OCI-LY3 (cell line): Measurements from ENCODE around the gene SH3RF3.

Source experiments
- H2AFZ ChIP-seq: fragments of 200-600, 300-600 bp; shearing (Covaris generic); 2 replicates; pipeline ENCODE4 v1.6.0; 2014; ENCODE audit warnings: antibody characterized with exemption, low read depth, low read length
- H3K27ac ChIP-seq: fragments of 200-600, 300-600 bp; sonication (generic); 2 replicates; pipeline ENCODE4 v1.5.1; 2014; ENCODE audit warnings: mild to moderate bottlenecking, low read length, moderate library complexity, mixed read lengths
- H3K27me3 ChIP-seq: fragments of 200-600, 300-600 bp; sonication (generic); 2 replicates; pipeline ENCODE4 v1.6.1; 2014; ENCODE audit warnings: low read depth, low read length, mixed read lengths
- H3K36me3 ChIP-seq: fragments of 200-600, 300-600 bp; sonication (generic); replicated peaks from 2 replicates; pipeline ENCODE3; 2014; ENCODE audit warnings: low read depth, low read length, mixed read lengths
- H3K4me1 ChIP-seq: fragments of 300-600, 200-600 bp; sonication (generic); 2 replicates; pipeline ENCODE4 v1.6.1; 2014; ENCODE audit warnings: low read length, mixed read lengths
- H3K4me2 ChIP-seq: fragments of 200-600, 300-600 bp; sonication (generic); 2 replicates; pipeline ENCODE4 v1.6.1; 2014; ENCODE audit warnings: low read length, mixed read lengths
- H3K4me3 ChIP-seq: fragments of 300-600, 200-600 bp; sonication (generic); 2 replicates; pipeline ENCODE4 v1.5.1; 2014; ENCODE audit warnings: antibody characterized with exemption, mild to moderate bottlenecking, low read length, moderate library complexity
- H3K79me2 ChIP-seq: fragments of 300-600, 200-600 bp; shearing (Covaris generic); 2 replicates; pipeline ENCODE4 v1.6.1; 2014; ENCODE audit warnings: mild to moderate bottlenecking, low read length, mixed read lengths
- H3K9ac ChIP-seq: fragments of 300-600, 200-600 bp; shearing (Covaris generic); 2 replicates; pipeline ENCODE4 v1.6.0; 2014; ENCODE audit warnings: mild to moderate bottlenecking, low read length, moderate library complexity
- H3K9me3 ChIP-seq: fragments of 200-600, 300-600 bp; shearing (Covaris generic); 2 replicates; pipeline ENCODE4 v1.6.1; 2014; ENCODE audit warnings: low read length, mixed read lengths; ENCODE audit not compliant: insufficient read depth
- H4K20me1 ChIP-seq: fragments of 200-600, 300-600 bp; sonication (generic); 2 replicates; pipeline ENCODE4 v1.6.1; 2016; ENCODE audit warnings: low read length, mixed read lengths; ENCODE audit not compliant: insufficient read depth
- EZH2phosphoT487 ChIP-seq: fragments of 200-600 bp; shearing (Covaris generic); IDR thresholded peaks from 2 replicates; pipeline ENCODE4 v1.6.1; 2018; ENCODE audit warnings: antibody characterized with exemption, mixed run types, low read depth
- TF ChIP-seq, protein P1 (sequence below): fragments of 200-600, 300-600 bp; sonication (generic); IDR thresholded peaks from 2 replicates; pipeline ENCODE4 v1.5.1; 2014; ENCODE audit warnings: antibody characterized with exemption, low read length, low read depth

SH3RF3 gene

DNA sequence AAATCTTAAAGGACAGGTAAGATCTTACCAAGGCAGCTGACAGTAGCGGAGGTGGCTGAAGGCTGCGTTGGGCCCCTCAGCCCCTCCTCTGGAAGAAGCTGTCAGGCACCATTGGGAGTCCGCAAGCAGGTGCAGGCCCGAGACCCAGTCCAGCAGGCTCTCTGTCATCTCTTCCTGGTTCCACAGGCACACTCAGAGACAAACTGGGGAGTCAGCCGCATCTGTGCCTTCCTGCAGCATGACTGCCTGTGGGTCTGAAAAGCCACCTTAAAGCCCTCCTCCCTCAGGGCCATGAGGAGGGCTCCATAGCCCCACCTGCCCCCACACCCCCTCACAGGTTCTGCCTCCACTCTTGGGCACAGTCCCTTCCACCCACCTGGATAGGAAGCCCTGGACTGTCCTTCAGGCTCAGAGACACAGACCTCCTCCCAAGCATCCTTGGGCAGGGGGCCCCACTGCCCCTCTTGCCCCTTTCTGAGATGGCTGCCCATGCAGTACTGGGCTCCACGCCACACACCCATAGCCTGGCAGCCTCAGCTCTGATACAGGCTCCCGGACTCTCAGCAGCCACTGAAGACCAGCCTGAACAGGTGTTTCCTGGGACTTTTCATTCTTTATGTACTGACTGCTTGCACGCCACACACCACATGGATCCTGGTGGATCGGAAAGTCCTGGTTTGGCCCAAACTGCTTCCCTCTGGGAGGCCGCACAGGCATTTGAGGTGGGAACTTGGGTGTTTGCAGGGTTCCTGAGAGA is 245.0 kb downstream of the SH3RF3 start:
- Histone ChIP-seq H3K4me1 (no peaks in the 10 kb centered on the region), H3K27me3 (0 out of 2 replicates have a peak, but pooled peaks cover 3% of the 10 kb centered on the region), H2AFZ (no peak overlapping the region), H3K27ac (no peak overlapping the region), H3K4me3 (no peak overlapping the region), H3K4me2 (no peak overlapping the region), H3K9ac (no peak overlapping the region), H3K36me3 (no peaks in the 10 kb centered on the region), H3K9me3 (no peaks in the 10 kb centered on the region), H3K79me2 (no peaks in the 10 kb centered on the region), H4K20me1 (no peaks in the 10 kb centered on the region)
- no peak for TF ChIP-seq EZH2phosphoT487
- TF ChIP-seq, protein P1, sequence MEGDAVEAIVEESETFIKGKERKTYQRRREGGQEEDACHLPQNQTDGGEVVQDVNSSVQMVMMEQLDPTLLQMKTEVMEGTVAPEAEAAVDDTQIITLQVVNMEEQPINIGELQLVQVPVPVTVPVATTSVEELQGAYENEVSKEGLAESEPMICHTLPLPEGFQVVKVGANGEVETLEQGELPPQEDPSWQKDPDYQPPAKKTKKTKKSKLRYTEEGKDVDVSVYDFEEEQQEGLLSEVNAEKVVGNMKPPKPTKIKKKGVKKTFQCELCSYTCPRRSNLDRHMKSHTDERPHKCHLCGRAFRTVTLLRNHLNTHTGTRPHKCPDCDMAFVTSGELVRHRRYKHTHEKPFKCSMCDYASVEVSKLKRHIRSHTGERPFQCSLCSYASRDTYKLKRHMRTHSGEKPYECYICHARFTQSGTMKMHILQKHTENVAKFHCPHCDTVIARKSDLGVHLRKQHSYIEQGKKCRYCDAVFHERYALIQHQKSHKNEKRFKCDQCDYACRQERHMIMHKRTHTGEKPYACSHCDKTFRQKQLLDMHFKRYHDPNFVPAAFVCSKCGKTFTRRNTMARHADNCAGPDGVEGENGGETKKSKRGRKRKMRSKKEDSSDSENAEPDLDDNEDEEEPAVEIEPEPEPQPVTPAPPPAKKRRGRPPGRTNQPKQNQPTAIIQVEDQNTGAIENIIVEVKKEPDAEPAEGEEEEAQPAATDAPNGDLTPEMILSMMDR = no peak

DNA sequence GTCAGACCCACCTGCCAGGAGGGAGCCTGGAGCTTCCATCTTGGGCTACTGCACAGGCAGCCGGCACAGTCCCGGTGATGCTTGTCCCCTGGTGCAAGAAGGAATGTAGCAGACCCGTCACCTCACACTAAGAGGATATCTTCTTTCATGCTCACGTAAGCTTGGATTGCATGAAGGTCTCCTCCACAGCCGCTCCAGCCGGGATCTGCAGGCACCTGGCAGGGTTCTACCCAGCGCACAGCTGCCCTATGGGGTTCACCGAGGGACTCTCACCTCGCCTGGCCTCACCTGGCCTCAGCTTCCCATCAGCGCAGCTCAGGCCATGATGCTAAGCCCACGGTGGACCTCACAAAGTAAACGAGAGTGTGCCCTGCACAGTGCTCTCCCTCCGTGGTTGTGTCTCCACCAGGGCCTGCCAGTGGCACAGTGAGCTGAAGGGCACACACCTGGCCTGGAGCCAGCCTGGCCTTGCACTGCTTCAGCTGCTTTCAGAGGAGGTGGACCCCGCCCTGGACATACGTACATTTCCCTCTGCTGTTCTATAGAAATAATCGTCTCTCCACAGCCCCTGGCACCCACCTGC is 245.6 kb downstream of the SH3RF3 start:
- no peak overlapping the region for H3K4me2 ChIP-seq
- no peak overlapping the region for H3K9ac ChIP-seq
- no peak overlapping the region for H3K27ac ChIP-seq
- no peak overlapping the region for H3K4me3 ChIP-seq
- H4K20me1 ChIP-seq = no peaks in the 10 kb centered on the region
- H3K36me3 ChIP-seq = no peaks in the 10 kb centered on the region
- no peak for TF ChIP-seq EZH2phosphoT487
- TF ChIP-seq, protein P1 = no peak
- peaks cover 5% of the 10 kb centered on the region; the same call in 1 of the 2 replicates for H3K27me3 ChIP-seq
- no peaks in the 10 kb centered on the region for H3K79me2 ChIP-seq
- H3K4me1 ChIP-seq = no peaks in the 10 kb centered on the region
- H3K9me3 ChIP-seq = no peaks in the 10 kb centered on the region
- H2AFZ ChIP-seq = no peak overlapping the region

DNA sequence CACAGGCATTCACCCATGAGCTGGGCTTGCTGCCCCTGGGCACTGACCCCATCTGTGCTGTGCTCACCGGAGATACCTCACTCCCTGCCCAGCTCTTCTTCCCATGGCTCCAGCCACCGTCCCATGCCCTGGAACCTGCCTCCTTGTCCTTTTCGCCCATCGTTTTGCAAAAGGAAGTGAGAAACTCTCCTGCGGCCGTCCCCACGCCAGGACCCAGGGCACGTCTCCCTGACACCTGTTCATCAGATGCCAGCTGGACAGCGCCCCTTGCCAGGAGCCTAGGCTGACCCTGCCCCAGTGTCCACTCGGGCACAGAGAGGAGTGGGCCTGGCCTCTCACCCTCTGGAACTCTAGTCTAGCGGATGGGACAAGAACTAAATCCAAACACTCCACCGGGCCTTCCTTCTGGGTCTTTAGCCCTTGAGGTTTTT is 246.1 kb downstream of the SH3RF3 start:
- TF ChIP-seq, protein P1 = no peak
- no peak for TF ChIP-seq EZH2phosphoT487
- H3K27me3 ChIP-seq = peaks cover 7% of the 10 kb centered on the region; the same call in 1 of the 2 replicates
- no peaks in the 10 kb centered on the region for H3K4me1 ChIP-seq
- H4K20me1 ChIP-seq = no peaks in the 10 kb centered on the region
- H3K4me2 ChIP-seq = no peak overlapping the region
- no peaks in the 10 kb centered on the region for H3K9me3 ChIP-seq
- H2AFZ ChIP-seq = no peak overlapping the region
- H3K36me3 ChIP-seq = no peaks in the 10 kb centered on the region
- H3K79me2 ChIP-seq = no peaks in the 10 kb centered on the region
- H3K9ac ChIP-seq = no peak overlapping the region
- H3K4me3 ChIP-seq = no peak overlapping the region
- no peak overlapping the region for H3K27ac ChIP-seq

DNA sequence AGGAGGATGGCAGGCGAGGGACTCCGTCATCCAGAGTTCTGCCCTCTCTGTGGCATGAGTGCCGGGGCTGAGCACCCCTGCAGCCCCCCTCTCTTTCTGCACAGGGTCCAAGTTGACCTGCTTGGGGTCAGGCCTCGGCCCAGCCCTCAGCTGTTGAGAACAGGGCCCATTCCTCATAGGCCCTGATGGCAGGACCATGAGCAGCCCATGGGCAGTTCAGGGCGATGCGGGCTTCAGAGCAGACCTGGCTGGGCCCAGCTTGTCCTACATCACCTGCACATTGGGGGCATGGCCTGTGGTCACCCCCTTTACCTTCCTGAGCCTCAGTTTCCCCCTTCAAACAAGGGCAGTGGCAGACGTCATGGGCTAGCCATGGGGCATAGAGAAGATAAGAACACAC is 246.7 kb downstream of the SH3RF3 start:
- Histone ChIP-seq H3K4me1 (no peaks in the 10 kb centered on the region), H3K4me3 (no peak overlapping the region), H3K9me3 (no peaks in the 10 kb centered on the region), H2AFZ (no peak overlapping the region), H3K36me3 (no peaks in the 10 kb centered on the region), H3K79me2 (no peaks in the 10 kb centered on the region), H3K27ac (no peak overlapping the region), H3K4me2 (no peak overlapping the region), H3K27me3 (peaks cover 9% of the 10 kb centered on the region; the same call in 1 of the 2 replicates), H3K9ac (no peak overlapping the region), H4K20me1 (no peaks in the 10 kb centered on the region)
- no peak for TF ChIP-seq EZH2phosphoT487
